ENCODE measurements around the gene UCN3. TPM values are rescaled to one million over a fixed set of nuclear protein-coding genes. Genes with fewer than 3 reads are reported as not detected.

UCN3 gene
- total and polyA plus RNA-seq, 10 of the 15 experiments (the other 5 are each of a cell fraction or from before 2014, with no cell fraction given) = not detected

GRCh38 chr10:5334196-5334880 lies 30.4 kb upstream of the UCN3 start (continued):
- TF ChIP-seq NFYB (IDR thresholded peaks at IDR 0.05; ENCODE audit: insufficient read depth, low read depth, low read length) = no peak

GRCh38 chr10:5338010-5338409 lies 26.8 kb upstream of the UCN3 start:
- intact Hi-C loops (cut with micrococcal nuclease; ENCODE audit: unreplicated experiment) = no loop called here
- no peaks in the 10 kb centered on the region for H4K20me1 ChIP-seq (ENCODE audit: control insufficient read depth, insufficient read depth)
- no peaks in the 10 kb centered on the region for H3K79me2 ChIP-seq (ENCODE audit: control insufficient read depth, insufficient read depth, low read length)
- no peak overlapping the region for H3K9ac ChIP-seq (ENCODE audit: control insufficient read depth, insufficient read depth, low read length)
- no peak for FAIRE-seq
- TF ChIP-seq ZBED1 (IDR thresholded peaks at IDR 0.05; ENCODE audit: borderline replicate concordance) = no peak
- TF ChIP-seq YBX1 (IDR thresholded peaks at IDR 0.05) = no peak
- no peak for TF ChIP-seq MEF2B (IDR thresholded peaks at IDR 0.05; ENCODE audit: partially characterized antibody, poor library complexity, severe bottlenecking)
- no peak for TF ChIP-seq TCF12 (IDR thresholded peaks at IDR 0.05; ENCODE audit: low read depth, low read length)
- TF ChIP-seq JUND (IDR thresholded peaks at IDR 0.05; ENCODE audit: low read depth, low read length) = no peak
- TF ChIP-seq NBN (IDR thresholded peaks at IDR 0.05) = no peak
- no peak for TF ChIP-seq POLR2AphosphoS2 (IDR thresholded peaks at IDR 0.05; ENCODE audit: low read depth, low read length)
- TF ChIP-seq BACH1 (IDR thresholded peaks at IDR 0.05; ENCODE audit: borderline replicate concordance) = no peak
- no peak for TF ChIP-seq ZNF217 (IDR thresholded peaks at IDR 0.05)
- H3K9me3 ChIP-seq (replicated peaks; ENCODE audit: control insufficient read depth, insufficient read depth, low read length) = no peaks in the 10 kb centered on the region
- ChIA-PET SMC1A (ENCODE audit: uncharacterized antibody, unreplicated experiment) (no interaction called here), CTCF (no interaction called here), POLR2A (no interaction called here), RAD21 (ENCODE audit: unreplicated experiment) (no interaction called here)
- H3K4me1 ChIP-seq (ENCODE audit: control insufficient read depth, insufficient read depth, low read length) = no peaks in the 10 kb centered on the region
- no peak overlapping the region for H3K27ac ChIP-seq (ENCODE audit: control insufficient read depth, insufficient read depth)
- no peaks in the 10 kb centered on the region for H3K36me3 ChIP-seq (ENCODE audit: control insufficient read depth in 2 of 2, insufficient read depth in 2 of 2, low read length in 1 of 2)
- H3K27me3 ChIP-seq (replicated peaks in 1 of 2; ENCODE audit: control insufficient read depth in 2 of 2, insufficient read depth in 2 of 2, low read length in 1 of 2) = no peaks in the 10 kb centered on the region; a peak in 1 of 4 replicates
- in situ Hi-C loops (cut with MboI) = no loop called here
- no peak for ATAC-seq
- DNase-seq (ENCODE audit: low read depth, low spot score) = no peak
- H2AFZ ChIP-seq (ENCODE audit: control insufficient read depth, low read depth, low read length) = no peak overlapping the region
- no TSS peak for BruUV-seq (replicated peaks)
- no peak overlapping the region for H3K4me2 ChIP-seq (ENCODE audit: control insufficient read depth, insufficient read depth)
- H3K4me3 ChIP-seq = no peak overlapping the region

All from GM12878 (cell line).